ENCODE data around the gene BAIAP3. TPM values are rescaled to one million over a fixed set of nuclear protein-coding genes. Genes with fewer than 3 reads are reported as not detected.
A peak's percentile ranks its signal among the peaks of the same experiment; 100 is the strongest.

Gene BAIAP3
- total RNA-seq, 1 donor from 2014 or later = 8.4 TPM

DNA sequence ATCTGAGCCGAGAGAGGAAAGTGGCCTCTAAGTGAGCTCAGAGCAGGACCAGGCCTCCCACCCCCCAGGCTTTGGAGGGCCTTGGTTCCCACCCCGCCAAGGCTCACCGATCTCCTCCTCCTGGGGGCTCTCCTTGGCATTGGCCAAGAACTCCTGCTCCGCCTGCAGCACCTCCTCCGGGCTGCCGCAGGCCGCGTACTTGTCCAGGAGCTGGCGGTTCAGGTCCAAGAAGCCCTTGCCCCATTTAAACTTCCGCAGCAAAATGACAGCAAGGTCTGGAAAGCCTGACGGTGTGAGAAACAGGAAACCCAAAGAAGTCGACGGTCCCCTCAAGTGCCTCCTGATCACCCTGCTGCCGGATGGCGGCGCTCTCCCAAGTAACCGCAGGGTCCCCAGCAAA lies 16.5 kb downstream of the BAIAP3 start:
- peaks cover 35% of the 10 kb centered on the region for H3K4me1 ChIP-seq
- no peaks in the 10 kb centered on the region for H3K9me3 ChIP-seq
- intact Hi-C loops (cut with DNase I) = no loop called here
- TF ChIP-seq, protein P1, sequence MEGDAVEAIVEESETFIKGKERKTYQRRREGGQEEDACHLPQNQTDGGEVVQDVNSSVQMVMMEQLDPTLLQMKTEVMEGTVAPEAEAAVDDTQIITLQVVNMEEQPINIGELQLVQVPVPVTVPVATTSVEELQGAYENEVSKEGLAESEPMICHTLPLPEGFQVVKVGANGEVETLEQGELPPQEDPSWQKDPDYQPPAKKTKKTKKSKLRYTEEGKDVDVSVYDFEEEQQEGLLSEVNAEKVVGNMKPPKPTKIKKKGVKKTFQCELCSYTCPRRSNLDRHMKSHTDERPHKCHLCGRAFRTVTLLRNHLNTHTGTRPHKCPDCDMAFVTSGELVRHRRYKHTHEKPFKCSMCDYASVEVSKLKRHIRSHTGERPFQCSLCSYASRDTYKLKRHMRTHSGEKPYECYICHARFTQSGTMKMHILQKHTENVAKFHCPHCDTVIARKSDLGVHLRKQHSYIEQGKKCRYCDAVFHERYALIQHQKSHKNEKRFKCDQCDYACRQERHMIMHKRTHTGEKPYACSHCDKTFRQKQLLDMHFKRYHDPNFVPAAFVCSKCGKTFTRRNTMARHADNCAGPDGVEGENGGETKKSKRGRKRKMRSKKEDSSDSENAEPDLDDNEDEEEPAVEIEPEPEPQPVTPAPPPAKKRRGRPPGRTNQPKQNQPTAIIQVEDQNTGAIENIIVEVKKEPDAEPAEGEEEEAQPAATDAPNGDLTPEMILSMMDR (IDR thresholded peaks at IDR 0.05) = no peak
- no peaks in the 10 kb centered on the region for H3K27me3 ChIP-seq (ENCODE audit: low read depth)
- H3K36me3 ChIP-seq = peaks cover 30% of the 10 kb centered on the region
- ATAC-seq (no peak), DNase-seq (no peak)
- H3K4me3 ChIP-seq = no peak overlapping the region
- H3K27ac ChIP-seq = no peak overlapping the region

DNA sequence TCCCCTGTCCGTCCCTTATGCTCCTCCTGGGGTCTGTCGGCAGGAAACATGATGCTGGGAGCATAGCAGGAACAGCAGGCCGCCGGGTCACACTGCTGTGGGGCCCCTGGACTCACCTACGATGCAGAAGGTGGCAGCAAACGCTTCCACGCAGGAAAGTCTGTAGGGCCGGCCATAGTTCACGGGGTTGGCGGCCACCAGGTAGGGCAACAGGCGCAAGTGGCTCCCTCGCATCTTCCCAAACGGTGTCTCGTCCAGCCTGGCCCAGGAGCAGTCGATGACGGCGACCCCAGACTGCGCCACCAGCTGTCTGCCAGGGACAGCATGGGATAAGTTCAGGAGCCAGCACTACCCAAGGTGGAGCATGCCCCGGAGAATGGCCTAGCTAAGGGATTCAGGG lies 17.2 kb downstream of the BAIAP3 start:
- Histone ChIP-seq H3K9me3 (no peaks in the 10 kb centered on the region), H3K4me3 (peak overlapping the region; percentile 99), H3K36me3 (peaks cover 30% of the 10 kb centered on the region), H3K27me3 (ENCODE audit: low read depth) (no peaks in the 10 kb centered on the region), H3K27ac (no peak overlapping the region), H3K4me1 (peaks cover 35% of the 10 kb centered on the region)
- intact Hi-C loops (cut with DNase I) = no loop called here
- no peak for ATAC-seq
- TF ChIP-seq, protein P1 (IDR thresholded peaks at IDR 0.05) = no peak
- DNase-seq = no peak

DNA sequence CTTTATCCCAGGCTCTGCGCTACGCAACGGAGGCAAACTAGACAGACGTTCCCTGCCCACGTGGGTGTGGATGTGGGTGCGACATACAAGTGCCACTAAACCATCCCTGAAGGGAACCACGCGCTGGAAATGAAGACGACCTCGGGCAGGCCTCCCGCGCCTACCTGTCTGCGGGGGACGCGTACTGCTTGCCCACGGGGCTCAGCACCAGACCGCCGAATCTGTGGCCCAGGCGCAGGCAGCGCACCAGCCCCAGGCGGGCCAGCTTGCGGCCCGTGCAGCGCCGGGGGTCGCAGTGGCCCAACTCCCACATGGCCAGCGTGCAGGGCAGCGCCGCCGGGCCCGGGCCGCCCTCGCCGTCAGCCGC lies 17.8 kb downstream of the BAIAP3 start:
- H3K4me1 ChIP-seq = peaks cover 35% of the 10 kb centered on the region
- peak overlapping the region; percentile 83 for H3K27ac ChIP-seq
- DNase-seq (no peak), ATAC-seq (peak; percentile 2 to 20)
- TF ChIP-seq, protein P1 (IDR thresholded peaks at IDR 0.05) = no peak
- no peaks in the 10 kb centered on the region for H3K27me3 ChIP-seq (ENCODE audit: low read depth)
- no peaks in the 10 kb centered on the region for H3K9me3 ChIP-seq
- intact Hi-C loops (cut with DNase I) = no loop called here
- peak overlapping the region; percentile 99 for H3K4me3 ChIP-seq
- H3K36me3 ChIP-seq = peaks cover 30% of the 10 kb centered on the region

DNA sequence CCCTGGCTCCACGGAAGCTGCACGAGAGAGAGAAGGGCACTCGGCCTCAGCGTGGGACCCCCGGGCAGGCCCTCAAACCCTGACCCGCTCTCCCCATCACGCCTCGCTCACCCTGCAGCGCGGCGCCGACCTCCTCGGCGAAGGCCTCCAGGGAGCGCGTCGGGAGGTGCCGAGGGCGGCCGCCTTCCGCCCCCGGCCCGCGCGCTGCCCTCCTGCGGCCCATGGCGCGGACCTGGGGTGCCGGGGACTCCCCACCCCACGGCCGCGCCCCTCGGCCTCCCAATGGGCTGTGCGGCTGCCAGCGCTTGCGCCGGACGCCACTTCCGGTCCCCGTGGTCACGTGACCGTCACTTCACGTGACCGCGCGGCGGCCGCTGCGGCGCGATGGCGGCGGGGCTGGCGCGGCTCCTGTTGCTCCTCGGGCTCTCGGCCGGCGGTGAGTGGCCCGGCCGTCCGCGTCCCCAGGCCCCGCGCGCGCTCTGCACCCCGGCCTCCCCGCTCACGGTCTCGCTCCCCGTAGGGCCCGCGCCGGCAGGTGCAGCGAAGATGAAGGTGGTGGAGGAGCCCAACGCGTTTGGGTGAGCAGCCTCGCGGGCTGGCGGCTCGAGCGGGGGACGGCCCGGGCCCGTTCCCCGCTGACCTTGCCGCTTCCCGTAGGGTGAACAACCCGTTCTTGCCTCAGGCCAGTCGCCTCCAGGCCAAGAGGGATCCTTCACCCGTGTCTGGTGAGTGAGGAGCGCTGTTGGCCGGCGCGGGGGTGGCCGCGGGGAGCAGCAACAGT lies 18.3 kb downstream of the BAIAP3 start, which contains the start of the genes GNPTG and TSR3:
GNPTG (plus strand) TSS at position 350 of the 781 bp plus-strand sequence; CDS start at position 385, 35 bp downstream.
TSR3 (minus strand) TSS at position 297 of the 781 bp plus-strand sequence; CDS start at position 223, 74 bp downstream.
- H3K9me3 ChIP-seq = no peaks in the 10 kb centered on the region
- peaks cover 35% of the 10 kb centered on the region for H3K4me1 ChIP-seq
- H3K27ac ChIP-seq = peak within 1 kb of the TSS; percentile 83
- peak within 1 kb of the TSS; percentile 99 for H3K4me3 ChIP-seq
- peak; percentile 83 to 93 for ATAC-seq
- DNase-seq = peak; percentile 91
- no peaks in the 10 kb centered on the region for H3K27me3 ChIP-seq (ENCODE audit: low read depth)
- H3K36me3 ChIP-seq = peaks cover 30% of the 10 kb centered on the region
- TF ChIP-seq, protein P1 (IDR thresholded peaks at IDR 0.05) = no peak
- intact Hi-C loops (cut with DNase I) = no loop called here

DNA sequence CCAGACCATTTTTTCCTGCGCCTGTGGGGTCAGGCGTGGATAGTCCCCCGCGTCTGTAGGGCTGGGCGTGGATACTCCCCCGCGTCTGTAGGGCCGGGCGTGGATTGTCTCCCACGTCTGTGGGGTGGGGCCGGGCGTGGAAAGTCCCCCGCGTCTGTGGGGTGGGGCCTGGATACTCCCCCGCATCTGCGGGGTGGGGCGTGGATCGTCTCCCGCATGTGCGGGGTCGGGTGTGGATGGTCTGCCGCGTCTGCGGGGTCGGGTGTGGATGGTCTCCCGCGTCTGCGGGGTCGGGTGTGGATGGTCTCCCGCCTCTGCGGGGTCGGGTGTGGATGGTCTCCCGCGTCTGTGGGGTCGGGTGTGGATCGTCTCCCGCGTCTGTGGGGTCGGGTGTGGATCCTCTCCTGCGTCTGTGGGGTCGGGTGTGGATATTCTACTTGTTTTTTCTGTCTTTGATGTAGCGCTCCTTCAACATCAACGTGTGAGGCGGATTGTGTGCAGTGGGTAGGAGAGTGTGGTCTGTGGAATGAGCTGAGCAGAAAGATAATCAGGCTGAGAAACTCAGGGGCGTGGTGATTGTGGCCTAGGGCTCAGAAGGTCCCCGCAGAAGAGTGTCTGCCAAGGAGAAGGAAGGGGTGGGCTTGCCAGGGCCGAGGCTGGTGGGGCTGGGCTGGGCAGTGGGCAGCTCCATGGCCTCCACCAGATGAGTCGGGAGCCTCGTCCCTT lies 21.5 kb downstream of the BAIAP3 start:
- TF ChIP-seq, protein P1 (IDR thresholded peaks at IDR 0.05) = no peak
- no peak overlapping the region for H3K4me3 ChIP-seq
- H3K27me3 ChIP-seq (ENCODE audit: low read depth) = no peaks in the 10 kb centered on the region
- ATAC-seq (no peak), DNase-seq (no peak)
- H3K9me3 ChIP-seq = no peaks in the 10 kb centered on the region
- H3K4me1 ChIP-seq = peaks cover 35% of the 10 kb centered on the region
- H3K27ac ChIP-seq = no peak overlapping the region
- H3K36me3 ChIP-seq = peaks cover 25% of the 10 kb centered on the region
- intact Hi-C loops (cut with DNase I) = no loop called here
